Motor neuron (in vitro differentiated cells): ENCODE results near the gene KLHL25. TPM values are rescaled to one million over a fixed set of nuclear protein-coding genes. Genes with fewer than 3 reads are reported as not detected.

Experiments used
- ATAC-seq, 8 experiments: fragments of 200-7000 bp; cut with Tn5 transposase; replicated peaks in 6 of 8; 2 replicates each; pipeline ENCODE4 v1.8.0; 2021; ENCODE audit warnings: mild to moderate bottlenecking in 8 of 8, moderate library complexity in 8 of 8
- H3K27ac ChIP-seq, 2 donors: fragments of 250-450 bp; sonication (Bioruptor Pico); 2 replicates each; pipeline ENCODE4 v1.9.0; 2021; ENCODE audit warnings: antibody characterized with exemption in 2 of 2, mild to moderate bottlenecking in 2 of 2, moderate library complexity in 1 of 2
- H3K4me1 ChIP-seq, 2 donors: fragments of 250-450 bp; sonication (Bioruptor Pico); replicated peaks in 1 of 2; 2 replicates each; pipeline ENCODE4 v1.6.1; 2021; ENCODE audit warnings: antibody characterized with exemption in 2 of 2, mild to moderate bottlenecking in 2 of 2, moderate library complexity in 1 of 2
- H3K4me3 ChIP-seq, 5 donors: fragments of 250-450 bp; sonication (Bioruptor Pico); 2 replicates each; pipeline ENCODE4 v1.9.0; 2021; ENCODE audit warnings: antibody characterized with exemption in 5 of 5, mild to moderate bottlenecking in 5 of 5, moderate library complexity in 4 of 5
- WGBS, 10 experiments: fragments of 450-650 bp; shearing (Covaris generic); methylation state at CpG; one replicate each; pipeline ENCODE4 v1.0.0; 2022; 5-methylcytosine and 5-hydroxymethylcytosine counted together
- in situ Hi-C, 9 experiments: fragments of 400-800 bp; cut with MboI; loops; one replicate each; pipeline ENCODE4 v1.15.0; 2021; ENCODE audit warnings: low sequenced_read_pairs in 9 of 9, low pct_unique_long_range_greater_than_20kb in 2 of 9; ENCODE audit not compliant: unreplicated experiment in 9 of 9
- total RNA-seq, 8 experiments: library from RNA; unstranded; fragments of 300-600 nt; gene quantifications; 2 replicates each; pipeline versions ENCODE4 v1.2.3 to v1.2.4, GENCODE V29; 2022

KLHL25 gene
- total RNA-seq, 8 experiments from 2014 or later = 1.1 to 19.2 (median 8.5) TPM

DNA sequence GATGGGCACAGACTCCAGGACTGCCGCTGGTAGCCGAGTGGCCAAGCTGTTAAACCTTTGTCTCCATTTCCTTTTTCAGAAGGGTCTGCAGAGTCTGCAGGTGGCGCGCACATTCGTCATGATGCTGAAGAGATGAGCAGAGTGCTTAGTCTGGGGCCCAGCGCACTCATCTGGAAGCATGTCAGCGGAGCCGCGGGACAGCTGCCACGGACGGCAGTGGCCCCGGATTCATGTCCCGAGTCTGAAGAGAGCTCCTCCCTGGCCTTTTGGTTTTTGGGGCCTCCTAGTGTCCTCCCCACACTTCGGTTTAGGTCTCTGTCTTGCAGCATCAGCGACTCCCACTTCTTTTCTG, 42.6 kb downstream of the KLHL25 start:
- Histone ChIP-seq H3K4me3 (peak overlapping the region in 1 of 5 donors; percentile 17), H3K4me1 (peaks cover 42 to 49% of the 10 kb centered on the region in 2 donors), H3K27ac (peak overlapping the region; percentile 71 to 88)
- in situ Hi-C loops = no loop called here
- WGBS, 10 experiments = 12 to 60% (median 43%) methylated on average over 2 to 7 of the region's 15 CpGs; no CpG with 5 or more reads in 7 of the 10 experiments
- ATAC-seq = peak in 5 of 8 experiments; percentile 14 to 52 (median 44)

DNA sequence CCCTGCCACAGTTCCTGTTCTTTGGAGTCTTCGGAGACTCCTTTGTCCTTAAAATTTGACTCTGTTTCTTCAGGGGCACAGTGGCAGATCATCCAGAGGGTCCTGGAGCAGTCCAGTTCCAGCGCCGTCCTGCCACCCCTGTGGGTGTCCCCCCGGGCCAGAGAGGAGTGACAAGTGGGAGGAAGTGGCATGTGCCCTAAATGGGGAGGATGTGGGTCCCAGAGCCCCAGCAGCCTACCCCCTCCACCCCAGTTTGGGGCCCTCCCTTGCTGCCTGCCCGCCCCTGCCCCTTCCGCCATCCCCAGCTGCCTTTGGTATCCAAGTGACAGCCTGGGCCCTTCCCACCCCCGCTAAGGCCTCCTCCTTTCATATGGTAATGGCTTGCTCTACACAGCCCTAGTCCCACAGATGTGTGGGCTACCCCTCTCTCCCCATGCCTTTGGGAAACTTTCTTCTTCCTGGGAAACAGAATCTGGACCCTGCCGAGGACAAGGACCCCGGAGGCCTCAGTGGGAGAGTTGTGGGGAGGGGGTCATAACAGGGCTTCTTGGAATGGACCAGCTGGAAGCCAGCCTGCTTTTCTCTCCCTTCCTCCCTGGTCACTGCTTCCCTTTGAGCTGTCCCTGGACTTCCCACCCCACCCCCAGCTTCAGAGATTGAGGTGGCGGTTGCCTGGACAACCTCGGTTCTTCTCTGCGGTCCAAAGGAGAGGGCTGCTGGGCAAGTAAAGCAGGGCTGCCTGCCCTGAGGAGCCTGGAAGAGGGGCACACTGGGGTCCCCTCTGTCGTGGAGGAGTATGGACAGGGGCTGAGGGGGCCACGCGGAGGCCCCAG, 43.2 kb downstream of the KLHL25 start:
- peaks cover 42 to 49% of the 10 kb centered on the region in 2 donors for H3K4me1 ChIP-seq
- in situ Hi-C loops = no loop called here
- peak overlapping the region; percentile 71 to 88 for H3K27ac ChIP-seq
- 0% methylated on average over 2 of the region's 15 CpGs; no CpG with 5 or more reads in 8 of the 10 experiments for WGBS, 10 experiments
- H3K4me3 ChIP-seq = peak overlapping the region in 3 of 5 donors; percentile 5 to 17 (median 17)
- ATAC-seq = peak; percentile 53 to 91 (median 83)

DNA sequence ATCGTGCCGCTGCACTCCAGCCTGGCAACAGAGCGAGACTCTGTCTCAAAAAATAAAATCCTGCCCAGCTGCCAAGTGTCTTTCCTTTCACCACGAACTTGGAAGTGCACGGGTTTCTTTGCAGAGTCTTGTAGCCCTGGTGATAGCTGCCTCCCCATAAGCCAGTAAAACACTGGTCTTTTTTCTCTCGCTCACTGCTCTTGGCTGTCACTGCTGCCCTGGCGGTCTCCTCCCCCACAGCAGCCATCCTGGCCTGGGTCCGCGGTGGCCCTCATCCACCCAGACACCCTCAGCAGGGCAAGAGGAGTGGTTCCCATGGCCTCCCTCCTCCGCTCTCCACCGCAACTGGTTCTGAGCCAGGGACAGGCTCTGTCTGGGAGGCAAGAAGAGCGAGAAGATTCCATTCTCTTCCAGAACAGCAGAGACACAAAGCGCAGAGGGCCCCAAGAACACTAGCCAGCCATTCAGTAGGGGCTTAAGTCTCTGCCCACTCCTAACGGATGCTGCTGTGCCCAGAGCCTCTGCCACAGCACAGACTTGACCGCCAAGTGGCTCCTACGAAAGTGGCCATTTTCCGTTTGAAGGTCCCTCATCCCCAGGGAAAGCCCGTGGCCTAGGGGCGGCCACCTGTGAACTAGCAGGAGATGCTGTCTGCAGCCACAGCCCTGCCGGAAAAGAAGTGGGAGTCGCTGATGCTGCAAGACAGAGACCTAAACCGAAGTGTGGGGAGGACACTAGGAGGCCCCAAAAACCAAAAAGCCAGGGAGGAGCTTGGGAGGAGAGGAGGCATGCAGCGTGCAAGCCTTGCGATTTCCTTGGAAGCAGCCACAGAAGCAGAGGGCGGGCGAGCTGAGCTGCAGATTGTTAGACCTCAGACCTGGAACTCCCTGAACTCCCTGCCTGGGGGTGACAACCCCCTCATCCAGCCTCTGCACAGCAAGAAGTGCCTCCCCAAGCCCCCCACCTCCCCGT, 44.1 kb downstream of the KLHL25 start:
- ATAC-seq = peak in 6 of 8 experiments; percentile 5 to 65 (median 26)
- 17 to 60% (median 34%) methylated on average over 3 to 15 of the region's 27 CpGs; no CpG with 5 or more reads in 2 of the 10 experiments for WGBS, 10 experiments
- Histone ChIP-seq H3K4me1 (peaks cover 45 to 55% of the 10 kb centered on the region in 2 donors), H3K27ac (peak overlapping the region; percentile 71 to 88), H3K4me3 (peak overlapping the region in 1 of 5 donors; percentile 3)
- in situ Hi-C loops = no loop called here

DNA sequence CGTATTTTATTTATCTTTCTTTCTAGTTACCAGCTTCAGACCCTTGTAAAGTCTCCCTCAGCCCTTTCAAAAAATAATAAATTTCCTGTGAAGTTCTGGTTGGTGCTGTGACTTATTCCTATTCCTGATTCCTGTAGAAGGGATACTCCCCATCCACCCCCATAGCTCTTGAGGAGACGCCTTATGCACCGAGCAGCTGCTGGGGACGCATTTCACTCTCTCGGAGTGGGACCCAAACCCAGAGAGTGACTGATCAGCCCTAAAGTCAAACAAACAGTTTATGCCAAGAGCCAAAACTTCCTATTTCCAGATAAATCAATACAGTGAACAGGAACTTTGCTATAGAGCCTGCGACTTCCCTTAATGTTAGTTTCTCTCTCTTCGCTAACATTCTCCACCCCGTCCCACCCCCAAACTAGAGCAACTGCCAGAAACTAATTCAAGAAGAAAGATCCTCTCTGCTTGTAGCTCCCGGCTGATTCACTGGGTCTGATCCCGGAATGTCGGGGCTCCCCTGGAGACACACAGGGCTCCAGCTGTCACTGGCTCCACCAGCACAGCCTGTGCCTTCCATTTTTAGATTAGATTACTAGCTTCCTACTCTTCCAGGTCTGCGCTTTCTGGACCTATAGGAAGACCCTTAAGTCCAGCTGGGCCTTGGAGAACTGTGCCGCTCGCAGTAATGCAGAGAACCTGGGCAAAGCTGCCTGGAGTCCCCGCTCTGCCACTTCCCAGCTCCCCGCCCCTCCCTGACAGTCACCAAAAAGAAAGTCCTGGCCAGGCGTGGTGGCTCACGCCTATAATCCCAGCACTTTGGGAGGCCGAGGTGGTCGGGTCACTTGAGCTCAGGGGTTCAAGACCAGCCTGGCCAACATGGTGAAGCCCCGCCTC, 45.2 kb downstream of the KLHL25 start:
- WGBS, 10 experiments = 15 to 100% (median 65%) methylated on average over 1 to 10 of the region's 21 CpGs; no CpG with 5 or more reads in 2 of the 10 experiments
- peak in 2 of 8 experiments; percentile 29 to 60 for ATAC-seq
- H3K4me1 ChIP-seq = peaks cover 45 to 57% of the 10 kb centered on the region in 2 donors
- in situ Hi-C loops = loop anchor here in 6 of 9 experiments (10.0 to 25.0 kb wide), 2 partner anchors 85 to 88 kb away; no protein-coding TSS in a partner anchor
- H3K27ac ChIP-seq = peak overlapping the region in 1 of 2 donors; percentile 88
- H3K4me3 ChIP-seq = peak overlapping the region in 1 of 5 donors; percentile 3

DNA sequence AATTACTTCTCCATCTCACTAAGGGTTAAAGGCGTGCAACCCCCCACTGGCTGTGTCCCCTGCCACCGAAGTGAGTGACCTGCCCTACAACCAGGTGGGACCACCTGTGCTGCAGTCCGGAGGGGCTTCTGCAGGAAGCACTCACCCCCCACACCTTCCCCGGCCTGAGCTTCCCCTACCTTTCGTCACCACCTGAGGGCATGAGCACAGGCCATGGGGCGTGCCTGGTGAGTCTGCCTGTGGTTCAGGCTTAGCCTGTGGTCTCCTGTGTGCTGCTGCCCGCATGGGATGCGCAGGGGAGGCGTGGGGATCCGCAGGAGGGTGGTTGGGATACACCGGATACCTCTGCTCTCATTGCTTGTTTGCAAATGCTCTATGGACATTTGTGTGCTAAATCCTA, 46.0 kb downstream of the KLHL25 start:
- Histone ChIP-seq H3K4me1 (peaks cover 45 to 58% of the 10 kb centered on the region in 2 donors), H3K4me3 (no peak overlapping the region), H3K27ac (no peak overlapping the region)
- peak in 1 of 8 experiments; percentile 7 for ATAC-seq
- WGBS, 10 experiments = 28 to 89% (median 51%) methylated on average over 2 to 7 of the region's 11 CpGs; no CpG with 5 or more reads in 5 of the 10 experiments
- in situ Hi-C loops = loop anchor here in 6 of 9 experiments (10.0 to 25.0 kb wide), 2 partner anchors 86 to 89 kb away; no protein-coding TSS in a partner anchor

DNA sequence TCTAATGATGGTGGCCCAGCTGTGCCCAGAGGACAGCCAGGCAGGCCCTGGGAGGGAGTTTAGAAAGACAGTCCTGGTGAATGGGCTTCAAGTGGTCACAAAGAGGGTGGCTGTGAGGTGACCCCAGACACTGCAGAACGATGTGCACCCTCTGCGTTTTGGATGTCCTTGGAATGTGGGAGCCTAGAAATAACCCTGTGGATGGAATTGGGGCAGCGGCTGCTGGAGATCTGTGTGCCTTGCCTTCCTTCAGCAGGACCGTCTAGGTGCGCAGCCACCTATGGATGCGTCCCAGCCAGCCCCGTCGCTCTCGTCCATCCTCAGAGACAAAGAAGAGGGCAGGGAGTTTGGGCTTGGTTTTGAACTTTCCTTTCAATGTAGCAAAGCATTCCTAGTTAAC, 46.5 kb downstream of the KLHL25 start:
- Histone ChIP-seq H3K4me3 (no peak overlapping the region), H3K27ac (no peak overlapping the region), H3K4me1 (peaks cover 45 to 56% of the 10 kb centered on the region in 2 donors)
- WGBS, 10 experiments = 64 to 93% (median 83%) methylated on average over 1 to 6 of the region's 9 CpGs; no CpG with 5 or more reads in 6 of the 10 experiments
- in situ Hi-C loops = loop anchor here in 6 of 9 experiments (10.0 to 25.0 kb wide), 2 partner anchors 87 to 89 kb away; no protein-coding TSS in a partner anchor
- ATAC-seq = no peak

DNA sequence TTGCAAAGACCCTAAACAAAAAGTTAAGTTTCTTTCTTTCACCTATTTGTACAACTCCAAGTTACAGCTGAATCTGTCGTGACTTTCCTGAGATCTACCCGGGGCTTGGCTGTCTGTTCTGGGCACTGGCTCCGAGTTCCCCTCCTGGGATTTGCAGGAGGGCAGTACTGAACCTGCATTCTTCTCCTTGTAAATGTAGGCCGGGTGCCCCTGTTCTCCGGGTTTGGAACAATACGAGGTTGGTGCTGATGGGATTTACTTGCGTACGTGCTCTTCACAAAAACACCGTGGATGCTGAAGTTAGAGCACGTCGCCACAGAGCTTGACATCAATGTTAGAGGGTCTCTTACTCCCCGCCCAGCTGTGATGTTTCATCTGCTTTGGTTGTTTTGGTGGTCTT, 48.1 kb downstream of the KLHL25 start:
- Histone ChIP-seq H3K4me3 (no peak overlapping the region), H3K4me1 (peaks cover 40 to 59% of the 10 kb centered on the region in 2 donors), H3K27ac (no peak overlapping the region)
- in situ Hi-C loops = loop anchor here in 6 of 9 experiments (10.0 to 25.0 kb wide), 2 partner anchors 88 to 91 kb away; no protein-coding TSS in a partner anchor
- ATAC-seq = no peak
- 66 to 100% (median 94%) methylated on average over 2 to 9 of the region's 12 CpGs; no CpG with 5 or more reads in 1 of the 10 experiments for WGBS, 10 experiments

DNA sequence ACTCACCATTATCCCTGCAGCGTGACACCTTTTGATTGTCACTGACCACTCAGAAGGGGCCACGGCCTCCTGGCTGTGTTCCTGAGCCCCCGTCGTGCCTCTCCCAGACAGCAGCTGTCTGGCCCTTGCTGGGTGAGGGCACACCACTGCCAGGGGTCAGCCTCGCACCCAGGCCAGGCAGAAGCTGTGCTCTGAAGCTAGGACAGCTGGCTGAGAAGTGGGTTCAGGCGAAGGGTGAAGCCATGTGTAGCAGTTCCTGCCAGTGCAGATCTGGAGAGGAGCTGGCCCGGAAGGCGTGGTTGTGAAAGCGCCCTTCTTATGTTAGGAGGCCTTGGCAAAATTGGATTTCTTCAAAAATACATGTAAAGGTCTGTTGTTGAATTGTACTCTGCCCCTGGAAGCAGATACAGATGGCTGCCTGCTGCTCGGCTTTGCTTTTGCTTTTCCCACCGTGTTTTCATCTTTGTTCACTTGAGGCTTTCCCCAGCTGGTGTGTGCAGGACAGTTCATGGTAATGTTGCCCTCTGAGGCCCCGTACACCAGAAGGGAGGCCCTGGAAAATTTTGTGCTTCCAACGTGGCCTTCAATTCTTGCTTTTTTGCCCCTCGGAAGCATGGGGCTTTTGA, 49.1 kb downstream of the KLHL25 start:
- no peak overlapping the region for H3K4me3 ChIP-seq
- in situ Hi-C loops = loop anchor here in 6 of 9 experiments (10.0 to 25.0 kb wide), 2 partner anchors 89 to 92 kb away; no protein-coding TSS in a partner anchor
- WGBS, 10 experiments = 30 to 92% (median 67%) methylated on average over 1 to 13 of the region's 14 CpGs; no CpG with 5 or more reads in 2 of the 10 experiments
- ATAC-seq = no peak
- peak overlapping the region in 1 of 2 donors; percentile 27 for H3K27ac ChIP-seq
- peaks cover 30 to 52% of the 10 kb centered on the region in 2 donors for H3K4me1 ChIP-seq

DNA sequence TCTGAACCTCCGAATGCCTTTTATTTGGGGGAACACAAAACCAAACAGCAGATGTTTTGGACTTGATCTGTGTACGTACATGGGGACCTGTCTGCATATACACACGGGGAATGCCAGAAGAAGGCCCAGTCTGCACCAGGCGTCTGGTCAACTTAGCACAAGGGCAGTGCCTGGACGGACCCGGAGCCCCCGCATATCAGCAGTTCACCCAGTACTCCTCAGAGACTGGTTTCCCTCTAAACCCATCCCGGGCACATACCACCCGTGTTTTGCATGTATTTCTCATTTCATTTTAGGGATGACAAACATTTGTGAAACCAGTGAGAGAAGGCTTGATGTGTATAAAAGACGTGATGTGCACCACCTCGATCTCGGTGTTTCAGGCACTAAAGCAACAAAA, 49.7 kb downstream of the KLHL25 start:
- Histone ChIP-seq H3K27ac (no peak overlapping the region), H3K4me3 (no peak overlapping the region), H3K4me1 (peaks cover 24 to 46% of the 10 kb centered on the region in 2 donors)
- no peak for ATAC-seq
- 60 to 100% (median 97%) methylated on average over 1 to 7 of the region's 12 CpGs; no CpG with 5 or more reads in 4 of the 10 experiments for WGBS, 10 experiments
- in situ Hi-C loops = loop anchor here in 6 of 9 experiments (10.0 to 25.0 kb wide), 2 partner anchors 90 to 92 kb away; no protein-coding TSS in a partner anchor

DNA sequence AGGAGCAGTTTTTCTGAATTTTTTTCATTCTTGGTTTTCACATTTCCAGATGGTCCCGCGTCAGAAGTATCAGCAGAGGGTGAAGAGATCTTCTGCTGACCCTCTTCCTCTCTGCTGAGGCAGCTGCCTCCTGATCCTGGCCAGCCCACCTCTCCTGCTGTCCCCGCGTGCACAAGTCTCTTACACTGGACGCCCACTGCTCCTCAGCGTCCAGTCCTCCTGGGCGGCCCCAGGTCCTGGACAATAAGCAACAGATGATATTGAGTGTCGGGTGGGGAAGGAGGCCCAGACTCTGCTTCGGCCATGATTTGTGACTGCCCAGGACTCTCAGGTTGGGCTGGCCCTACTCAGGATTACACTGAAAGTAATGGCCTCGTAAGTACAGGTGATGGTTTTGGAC, 50.1 kb downstream of the KLHL25 start:
- Histone ChIP-seq H3K27ac (no peak overlapping the region), H3K4me3 (no peak overlapping the region), H3K4me1 (peaks cover 21 to 42% of the 10 kb centered on the region in 2 donors)
- 31 to 96% (median 73%) methylated on average over 2 to 7 of the region's 10 CpGs; no CpG with 5 or more reads in 3 of the 10 experiments for WGBS, 10 experiments
- in situ Hi-C loops = loop anchor here in 6 of 9 experiments (10.0 to 25.0 kb wide), 2 partner anchors 90 to 93 kb away; no protein-coding TSS in a partner anchor
- ATAC-seq = no peak
